ENCODE measurements around the gene B3GAT2. TPM values are rescaled to one million over a fixed set of nuclear protein-coding genes. Genes with fewer than 3 reads are reported as not detected.

The B3GAT2 gene
- total RNA-seq, 4 donors from 2014 or later, result not detected

- DNase-seq (no peak), ATAC-seq (peak in 1 of 2 donors; percentile 37)
- Histone ChIP-seq H3K4me1 (no peaks in the 10 kb centered on the region), H3K27me3 (no peaks in the 10 kb centered on the region), H3K4me3 (no peak overlapping the region), H3K36me3 (no peaks in the 10 kb centered on the region), H3K9me3 (no peaks in the 10 kb centered on the region), H3K27ac (no peak overlapping the region)
- no peak for TF ChIP-seq POLR2A (IDR thresholded peaks at IDR 0.05)
- TF ChIP-seq, protein P1, sequence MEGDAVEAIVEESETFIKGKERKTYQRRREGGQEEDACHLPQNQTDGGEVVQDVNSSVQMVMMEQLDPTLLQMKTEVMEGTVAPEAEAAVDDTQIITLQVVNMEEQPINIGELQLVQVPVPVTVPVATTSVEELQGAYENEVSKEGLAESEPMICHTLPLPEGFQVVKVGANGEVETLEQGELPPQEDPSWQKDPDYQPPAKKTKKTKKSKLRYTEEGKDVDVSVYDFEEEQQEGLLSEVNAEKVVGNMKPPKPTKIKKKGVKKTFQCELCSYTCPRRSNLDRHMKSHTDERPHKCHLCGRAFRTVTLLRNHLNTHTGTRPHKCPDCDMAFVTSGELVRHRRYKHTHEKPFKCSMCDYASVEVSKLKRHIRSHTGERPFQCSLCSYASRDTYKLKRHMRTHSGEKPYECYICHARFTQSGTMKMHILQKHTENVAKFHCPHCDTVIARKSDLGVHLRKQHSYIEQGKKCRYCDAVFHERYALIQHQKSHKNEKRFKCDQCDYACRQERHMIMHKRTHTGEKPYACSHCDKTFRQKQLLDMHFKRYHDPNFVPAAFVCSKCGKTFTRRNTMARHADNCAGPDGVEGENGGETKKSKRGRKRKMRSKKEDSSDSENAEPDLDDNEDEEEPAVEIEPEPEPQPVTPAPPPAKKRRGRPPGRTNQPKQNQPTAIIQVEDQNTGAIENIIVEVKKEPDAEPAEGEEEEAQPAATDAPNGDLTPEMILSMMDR (IDR thresholded peaks at IDR 0.05 in 4 of 5, conservative IDR thresholded peaks at IDR 0.05 in 1 of 5), result no peak
- intact Hi-C loops (cut with DNase I; ENCODE audit: low total_unique reads) (no loop called here), in situ Hi-C loops (cut with MboI; ENCODE audit: low sequenced_read_pairs in 4 of 4) (loop anchor here (5.0 to 25.0 kb wide), 3 partner anchors 179 to 349 kb away; no protein-coding TSS in a partner anchor)
Measured at GRCh38 chr6:70886661-70887060, 70.2 kb downstream of the B3GAT2 start.

DNA sequence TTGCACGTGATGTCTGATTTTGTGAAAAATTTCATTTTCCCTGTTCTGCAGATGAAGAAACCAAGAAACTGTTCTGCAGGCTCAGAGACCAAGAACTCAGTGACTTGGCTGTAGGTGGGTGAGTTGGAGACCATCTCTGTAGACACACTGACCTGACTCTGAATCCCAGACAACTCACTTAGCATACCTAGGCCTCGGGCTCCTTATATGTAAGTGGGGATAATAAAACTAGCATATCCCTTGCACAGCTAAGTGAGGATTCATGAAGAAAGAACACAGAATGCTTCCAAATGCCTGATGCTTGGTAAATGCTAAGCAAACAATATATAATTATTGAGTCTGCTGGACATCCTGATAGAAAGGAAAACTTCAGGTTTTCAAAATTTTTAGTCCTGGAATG is 70.8 kb downstream of the B3GAT2 start:
- no peak for TF ChIP-seq POLR2A (IDR thresholded peaks at IDR 0.05)
- TF ChIP-seq, protein P1 (IDR thresholded peaks at IDR 0.05 in 4 of 5, conservative IDR thresholded peaks at IDR 0.05 in 1 of 5), result no peak
- no peak overlapping the region for H3K27ac ChIP-seq
- in situ Hi-C loops (cut with MboI; ENCODE audit: low sequenced_read_pairs in 4 of 4), result loop anchor here (5.0 to 25.0 kb wide), 3 partner anchors 179 to 349 kb away; no protein-coding TSS in a partner anchor
- no peaks in the 10 kb centered on the region for H3K36me3 ChIP-seq
- no peaks in the 10 kb centered on the region for H3K9me3 ChIP-seq
- no peaks in the 10 kb centered on the region for H3K27me3 ChIP-seq
- H3K4me3 ChIP-seq, result no peak overlapping the region
- ATAC-seq, result no peak
- intact Hi-C loops (cut with DNase I; ENCODE audit: low total_unique reads), result no loop called here
- DNase-seq, result no peak
- H3K4me1 ChIP-seq, result no peaks in the 10 kb centered on the region

- Histone ChIP-seq H3K9me3 (no peaks in the 10 kb centered on the region), H3K4me3 (no peak overlapping the region), H3K4me1 (no peaks in the 10 kb centered on the region), H3K27me3 (no peaks in the 10 kb centered on the region), H3K36me3 (no peaks in the 10 kb centered on the region), H3K27ac (no peak overlapping the region)
- no peak for TF ChIP-seq POLR2A (IDR thresholded peaks at IDR 0.05)
- TF ChIP-seq, protein P1 (IDR thresholded peaks at IDR 0.05 in 4 of 5, conservative IDR thresholded peaks at IDR 0.05 in 1 of 5), result peak; percentile 81 to 95 (median 87)
- ATAC-seq (peak; percentile 57 to 88), DNase-seq (peak; percentile 30 to 39)
- intact Hi-C loops (cut with DNase I; ENCODE audit: low total_unique reads), result loop anchor here (1.0 kb wide), 2 partner anchors 178 to 337 kb away; no protein-coding TSS in a partner anchor
- in situ Hi-C loops (cut with MboI; ENCODE audit: low sequenced_read_pairs in 4 of 4), result loop anchor here in 3 of 4 donors (10.0 to 25.0 kb wide), 2 partner anchors 340 to 347 kb away; no protein-coding TSS in a partner anchor
Measured at GRCh38 chr6:70884074-70884983, 72.5 kb downstream of the B3GAT2 start.

DNA sequence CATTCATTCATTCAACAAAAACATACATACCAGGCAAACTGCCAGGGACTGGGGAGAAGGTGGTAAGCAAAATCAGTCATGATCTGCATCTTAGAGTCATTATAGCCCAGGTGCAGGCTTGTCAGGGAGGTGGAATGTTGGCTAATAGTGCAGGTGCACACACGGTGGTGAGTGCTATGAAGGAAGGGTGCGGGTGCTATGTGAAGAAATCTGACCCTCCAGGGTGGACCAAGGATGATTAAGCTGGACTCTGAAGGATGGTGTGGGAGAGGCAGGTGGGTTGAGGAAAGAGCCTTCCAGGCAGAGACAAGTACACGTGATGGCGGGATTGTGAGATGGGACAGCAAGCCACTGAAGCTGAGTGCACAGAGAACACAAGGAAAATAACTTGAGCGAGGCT is 77.4 kb downstream of the B3GAT2 start:
- DNase-seq, result no peak
- TF ChIP-seq, protein P1 (IDR thresholded peaks at IDR 0.05 in 4 of 5, conservative IDR thresholded peaks at IDR 0.05 in 1 of 5), result no peak
- no peak for TF ChIP-seq POLR2A (IDR thresholded peaks at IDR 0.05)
- Histone ChIP-seq H3K4me3 (no peak overlapping the region), H3K4me1 (no peaks in the 10 kb centered on the region), H3K36me3 (no peaks in the 10 kb centered on the region), H3K27ac (no peak overlapping the region), H3K27me3 (no peaks in the 10 kb centered on the region), H3K9me3 (no peaks in the 10 kb centered on the region)
- intact Hi-C loops (cut with DNase I; ENCODE audit: low total_unique reads), result no loop called here
- in situ Hi-C loops (cut with MboI; ENCODE audit: low sequenced_read_pairs in 4 of 4), result loop anchor here in 2 of 4 donors (25.0 kb wide), 1 partner anchor 342 kb away; no protein-coding TSS in a partner anchor
- no peak for ATAC-seq
